Measurements from ENCODE around the gene SRC.

SRC gene

GRCh38 chr20:37416100-37416847, 70.3 kb downstream of the SRC start:
- no peak for DNase-seq

DNA sequence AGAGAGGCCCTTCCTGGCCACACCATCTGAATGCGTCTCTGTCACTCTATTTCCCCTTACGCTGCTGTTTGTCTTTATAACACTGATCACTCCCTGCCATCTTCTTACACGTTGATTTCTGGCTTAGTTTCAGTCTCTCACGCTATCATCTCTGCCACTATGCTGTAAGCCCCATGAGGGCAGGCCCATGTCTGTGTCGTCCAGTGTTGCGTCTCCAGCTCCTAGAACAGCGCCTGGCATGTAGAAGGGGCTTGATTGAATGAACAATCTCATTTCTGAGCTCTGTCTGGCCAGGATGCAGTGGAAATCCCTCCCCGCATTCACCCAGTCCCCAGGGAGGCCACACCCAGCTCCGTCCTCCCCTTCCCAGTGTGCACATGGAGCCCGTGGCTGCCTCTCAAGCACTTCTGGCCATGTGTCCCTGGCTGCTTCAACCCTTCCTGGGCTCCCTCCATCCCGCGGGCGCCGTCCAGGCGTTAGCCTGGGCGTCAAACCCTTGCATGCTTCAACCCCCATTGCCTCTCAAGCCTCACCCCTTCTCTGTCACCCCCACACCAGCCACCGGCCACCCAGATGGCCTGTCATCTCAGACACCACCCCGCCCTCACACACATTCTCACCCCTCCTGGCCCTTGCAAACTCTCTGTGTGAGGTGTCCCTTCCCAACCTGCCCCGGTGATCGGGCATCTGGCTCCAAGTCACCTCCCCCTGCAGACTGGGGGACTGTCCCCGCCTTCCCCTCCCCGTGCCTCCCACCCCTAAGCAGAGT, 71.1 kb downstream of the SRC start:
- no peak for DNase-seq

GRCh38 chr20:37417617-37418467, 71.9 kb downstream of the SRC start:
- no peak for DNase-seq

- DNase-seq, result no peak
Measured at GRCh38 chr20:37418591-37419109, 72.7 kb downstream of the SRC start.

DNA sequence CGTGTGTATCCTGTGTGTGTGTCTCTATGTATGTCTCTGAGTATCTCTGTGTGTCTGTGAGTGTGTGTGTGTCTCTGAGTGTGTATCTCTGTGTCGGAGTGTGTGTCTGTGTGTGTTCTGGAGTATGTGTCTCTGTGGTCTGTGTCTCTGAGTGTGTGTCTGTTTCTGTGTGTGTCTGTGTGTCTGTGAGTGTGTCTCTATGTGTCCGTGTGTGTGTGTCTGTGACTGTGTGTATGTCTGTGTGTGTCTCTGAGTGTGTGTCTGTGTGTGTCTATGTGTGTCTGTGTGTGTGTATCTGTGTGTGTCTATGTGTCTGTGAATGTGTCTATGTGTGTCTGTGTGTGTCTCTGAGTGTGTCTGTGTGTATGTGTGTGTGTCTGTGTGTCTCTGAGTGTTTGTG, 73.4 kb downstream of the SRC start:
- DNase-seq, result no peak

GRCh38 chr20:37419774-37420542, 74.0 kb downstream of the SRC start:
- DNase-seq, result no peak

DNA sequence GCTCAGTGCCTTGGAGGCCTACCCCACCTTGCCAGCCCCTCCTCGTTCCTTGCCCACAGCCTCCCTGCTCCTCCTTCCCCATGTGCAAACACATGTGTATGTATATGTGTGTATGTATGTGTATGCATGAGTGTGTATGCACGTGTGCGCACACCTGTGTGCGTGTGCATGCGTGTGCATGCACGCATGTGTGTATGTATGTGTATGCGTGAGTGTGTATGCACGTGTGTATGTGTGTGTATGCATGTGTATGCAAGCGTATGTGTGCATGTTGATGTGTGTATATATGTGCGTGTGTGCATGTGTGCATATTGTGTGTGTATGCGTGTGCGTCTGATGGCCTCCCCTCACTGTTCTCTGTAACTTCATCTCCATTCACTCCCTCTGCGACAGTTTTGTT, 74.7 kb downstream of the SRC start:
- no peak for DNase-seq

GRCh38 chr20:37421060-37421905, 75.3 kb downstream of the SRC start:
- DNase-seq, result no peak

DNA sequence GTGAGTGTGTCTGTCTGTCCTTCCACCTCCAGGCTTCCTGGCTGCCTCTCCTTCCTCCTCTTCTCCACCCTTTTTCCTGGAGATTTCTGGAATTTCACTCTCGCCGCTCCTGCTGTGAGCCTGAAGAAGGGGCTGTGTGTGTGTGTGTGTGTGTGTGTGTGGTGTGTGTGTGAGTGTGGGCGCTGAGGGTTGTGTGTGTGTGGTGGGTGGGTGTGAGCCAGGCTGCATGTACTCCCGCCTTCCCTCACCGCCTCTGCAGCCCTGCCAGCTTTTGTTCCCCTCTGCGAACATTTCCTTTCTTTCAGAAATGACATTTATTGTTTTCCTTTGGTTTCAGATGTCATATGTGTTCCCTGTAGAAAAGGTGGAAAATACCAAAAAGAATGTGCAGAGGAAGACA, 76.0 kb downstream of the SRC start:
- no peak for DNase-seq

DNA sequence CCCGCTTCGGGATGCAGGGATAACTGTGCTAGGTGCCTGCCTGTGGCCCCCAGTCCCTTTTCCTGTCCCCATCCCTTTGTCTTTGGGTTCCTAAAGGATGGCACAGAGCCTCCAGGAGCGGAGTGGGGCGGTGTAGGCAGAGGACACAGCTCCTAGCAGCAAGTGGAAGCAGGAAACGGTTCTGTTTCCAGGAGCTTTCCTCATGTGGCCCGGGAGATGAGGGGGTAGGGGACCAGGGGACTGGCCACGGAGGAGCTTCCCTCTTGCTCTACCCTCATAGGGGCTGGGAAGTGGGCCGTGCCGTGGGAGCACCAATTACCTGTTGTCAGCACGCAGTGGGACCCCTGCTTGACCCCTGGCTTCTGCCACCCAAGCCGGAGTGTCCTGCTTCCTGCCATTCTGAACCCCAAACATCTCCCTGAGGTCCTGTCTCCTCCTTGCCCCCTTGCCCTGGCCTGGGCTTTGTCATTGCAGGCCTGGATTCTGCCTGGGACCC, 76.9 kb downstream of the SRC start:
- DNase-seq, result no peak

- no peak for DNase-seq
Measured at GRCh38 chr20:37423545-37423944, 77.6 kb downstream of the SRC start.

- DNase-seq, result no peak
Measured at GRCh38 chr20:37424062-37424851, 78.3 kb downstream of the SRC start.

DNA sequence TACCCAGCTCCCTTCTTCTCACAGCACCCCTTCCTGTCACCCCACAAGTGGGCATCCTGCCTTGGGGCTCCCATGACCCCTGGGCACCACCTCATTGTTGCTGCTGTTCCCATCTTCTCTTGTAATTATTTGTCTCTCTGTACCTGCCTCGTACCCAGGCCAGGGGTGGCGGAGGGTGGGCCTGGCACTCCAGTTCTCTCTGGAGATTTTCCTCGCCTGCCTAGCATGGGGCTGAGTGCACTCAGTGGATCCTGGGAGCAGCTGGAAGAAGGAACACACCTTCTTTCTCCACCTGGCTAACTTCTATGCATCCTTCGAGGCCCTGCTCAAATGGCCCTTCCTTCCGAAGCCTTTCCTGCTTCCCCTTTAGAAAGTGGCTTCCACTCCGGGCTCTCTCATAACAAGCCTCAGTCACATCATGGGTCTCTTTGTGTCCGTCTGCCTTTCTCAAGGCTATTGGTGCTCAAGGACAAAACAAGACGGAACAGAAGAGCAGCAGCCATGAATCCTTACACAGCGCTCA, 79.2 kb downstream of the SRC start:
- DNase-seq, result no peak

DNA sequence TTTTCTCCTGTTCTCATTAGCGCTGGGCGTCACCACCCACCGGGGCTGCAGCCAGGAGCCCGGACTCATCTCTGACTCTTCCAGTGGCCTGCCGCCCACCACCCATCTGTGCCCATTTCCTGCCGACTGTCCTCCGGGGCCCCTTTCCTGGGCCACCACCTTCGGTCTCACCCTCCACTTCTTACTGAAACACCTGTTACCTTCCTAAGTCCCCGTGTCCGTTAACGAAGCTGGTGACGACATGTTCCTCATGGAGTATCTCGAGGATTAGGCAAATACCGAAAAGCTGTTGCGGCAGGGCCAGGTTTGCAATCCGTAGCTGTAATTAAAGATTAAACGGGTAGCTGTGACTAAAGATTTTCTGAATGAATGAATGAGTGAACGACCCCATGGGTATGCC, 80.2 kb downstream of the SRC start:
- no peak for DNase-seq

GRCh38 chr20:37426978-37427377, 81.0 kb downstream of the SRC start:
- DNase-seq, result no peak

- DNase-seq, result no peak
Measured at GRCh38 chr20:37430044-37430443, 84.1 kb downstream of the SRC start.

DNA sequence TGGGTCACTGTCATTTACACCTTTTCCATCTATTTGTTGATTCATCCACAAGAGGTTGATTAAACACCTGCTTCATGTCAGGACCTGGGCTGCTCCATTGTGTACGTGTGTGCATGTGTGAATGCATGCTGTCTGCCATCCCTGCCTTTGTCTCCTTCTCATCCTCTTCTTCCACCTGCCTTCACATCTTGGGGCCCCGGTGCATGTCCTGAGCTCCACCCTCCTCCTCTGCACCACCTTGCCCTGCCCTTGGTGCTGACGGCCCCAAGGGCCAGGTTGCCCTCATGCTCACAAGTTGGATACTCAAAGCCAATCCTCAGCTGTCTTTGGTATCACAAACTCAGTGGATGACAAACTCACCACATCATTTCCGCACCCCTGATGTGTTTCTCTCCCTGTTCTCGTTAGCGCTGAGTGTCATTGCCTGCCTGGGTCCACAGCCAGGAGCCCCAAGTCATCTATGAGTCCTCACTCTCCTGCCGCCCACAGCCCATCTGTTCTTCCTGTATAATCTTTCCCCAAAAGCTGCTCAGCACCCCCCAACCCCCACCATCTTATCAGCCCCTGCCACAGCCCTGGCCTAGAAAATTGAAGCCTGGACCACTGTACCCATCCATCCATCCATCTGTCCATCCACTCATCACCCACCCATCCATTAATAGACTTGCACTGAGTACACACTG, 85.0 kb downstream of the SRC start:
- DNase-seq, result no peak

- DNase-seq, result no peak
Measured at GRCh38 chr20:37431786-37432185, 85.8 kb downstream of the SRC start.

DNA sequence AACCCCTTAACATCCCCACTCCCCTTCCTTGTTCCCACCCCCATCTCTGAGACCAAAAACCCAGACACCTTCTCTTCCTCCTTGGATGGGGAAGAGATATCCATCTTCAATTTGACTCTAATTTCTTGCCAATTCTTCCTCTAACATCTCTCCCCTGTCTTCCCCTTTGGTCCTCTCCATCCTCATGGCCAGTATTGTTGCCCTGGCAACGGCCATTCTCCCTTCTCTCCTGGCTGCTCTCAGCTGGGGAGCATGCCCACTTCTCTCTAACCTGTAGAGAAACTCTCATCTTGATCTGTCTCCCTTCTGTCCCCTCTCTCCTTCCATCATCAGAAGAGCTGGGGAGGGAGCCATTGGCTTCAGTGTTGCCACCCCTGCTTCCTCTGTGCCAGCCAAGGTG, 86.7 kb downstream of the SRC start:
- no peak for DNase-seq

DNA sequence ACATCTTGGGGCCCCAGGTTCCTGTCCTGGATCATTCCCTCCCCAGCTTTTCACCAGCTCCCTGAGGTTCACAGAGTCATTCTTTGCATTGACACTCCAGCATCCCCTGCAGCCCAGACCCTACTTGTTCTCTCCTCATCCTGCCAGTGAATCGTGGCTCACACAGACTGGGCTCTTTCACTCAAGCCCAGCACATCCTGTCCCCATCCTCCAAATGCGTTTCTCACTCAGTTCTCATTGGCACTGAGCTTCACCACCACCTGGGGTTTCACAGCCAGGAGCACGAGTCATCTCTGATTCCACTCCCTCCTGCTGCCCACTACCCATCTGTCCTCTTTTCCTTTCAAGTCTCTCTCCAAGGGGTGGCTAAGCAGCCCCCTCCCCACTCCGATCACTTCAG, 89.7 kb downstream of the SRC start:
- DNase-seq, result no peak
